ENCODE measurements around the gene USH2A.

USH2A gene

DNA sequence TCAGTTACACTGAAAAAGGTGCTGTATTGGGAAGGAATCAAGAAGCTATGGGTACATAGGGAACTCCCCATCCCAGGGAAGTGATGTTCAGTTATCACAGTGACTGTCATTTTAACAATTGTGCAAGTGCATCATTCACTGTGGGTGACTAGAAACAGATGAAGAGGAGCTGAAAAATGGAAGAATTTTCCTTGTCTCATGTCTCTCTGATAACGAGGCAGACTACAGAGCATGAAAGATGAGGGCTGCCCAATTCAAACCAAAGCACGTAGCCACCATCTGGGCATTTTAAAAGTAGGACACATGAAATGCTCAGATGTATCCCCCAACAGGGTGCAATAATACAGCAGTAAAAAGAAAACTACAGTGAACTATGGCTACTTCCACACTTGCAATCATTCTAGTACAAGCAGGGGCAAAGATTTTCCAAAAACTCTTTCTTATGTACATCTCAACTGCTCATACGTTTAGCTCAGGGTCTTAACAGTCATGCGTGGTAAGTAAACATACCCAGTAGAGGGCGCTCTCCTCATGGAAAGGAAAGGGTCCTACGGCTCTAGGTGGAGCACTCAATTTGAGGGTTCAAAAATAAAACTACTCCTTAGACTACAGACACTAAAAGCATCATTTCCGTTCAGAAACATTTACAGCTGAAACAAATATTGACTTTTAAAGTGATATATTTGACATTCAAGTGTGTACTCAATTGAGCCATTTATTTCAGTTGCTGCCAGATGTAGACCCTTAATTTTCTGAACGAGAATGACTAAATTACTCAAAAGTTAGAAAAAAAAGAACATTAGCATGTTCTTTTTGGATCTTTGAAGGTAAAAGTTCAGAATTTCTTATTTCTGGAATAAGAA, 713.0 kb downstream of the USH2A start:
- peak; percentile 36 for DNase-seq (ENCODE audit: low spot score)

DNA sequence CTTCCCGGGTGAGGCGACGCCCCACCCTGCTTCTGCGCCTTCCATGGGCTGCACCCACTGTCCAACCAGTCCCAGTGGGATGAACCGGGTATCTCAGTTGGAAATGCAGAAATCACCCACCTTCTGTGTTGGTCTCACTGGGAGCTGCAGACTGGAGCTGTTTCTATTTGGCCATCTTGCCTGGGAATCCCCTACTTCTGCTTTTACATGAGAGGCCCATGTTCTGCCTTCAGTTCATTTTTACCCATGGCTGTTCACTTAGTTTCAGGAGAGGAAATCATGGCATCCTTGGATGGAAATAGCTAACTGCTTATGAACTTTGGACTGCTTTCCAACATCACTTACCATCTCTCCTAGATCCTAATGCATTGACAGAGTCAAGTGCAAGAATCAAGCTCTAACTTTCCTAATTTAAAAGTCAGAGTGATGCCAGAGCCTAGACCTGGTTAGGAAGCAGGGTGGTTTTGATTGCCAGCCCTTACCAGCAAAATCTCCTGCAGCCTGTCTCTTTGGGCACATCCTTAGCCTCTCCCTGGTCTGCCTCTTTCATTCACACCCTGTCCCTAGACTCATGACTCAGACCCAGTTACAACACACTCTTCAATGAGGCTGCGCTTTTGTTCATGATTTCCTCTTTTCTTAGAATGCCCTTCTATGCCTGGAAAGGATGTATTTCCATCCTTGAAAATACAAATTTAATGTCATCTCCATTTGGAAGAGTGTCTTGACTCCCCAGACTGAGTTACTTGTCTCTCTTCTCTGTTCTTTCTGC, 719.0 kb downstream of the USH2A start:
- peak; percentile 7 for DNase-seq (ENCODE audit: low spot score)

GRCh38 chr1:215682232-215682631, 741.0 kb downstream of the USH2A start:
- DNase-seq (ENCODE audit: low spot score), result no peak

DNA sequence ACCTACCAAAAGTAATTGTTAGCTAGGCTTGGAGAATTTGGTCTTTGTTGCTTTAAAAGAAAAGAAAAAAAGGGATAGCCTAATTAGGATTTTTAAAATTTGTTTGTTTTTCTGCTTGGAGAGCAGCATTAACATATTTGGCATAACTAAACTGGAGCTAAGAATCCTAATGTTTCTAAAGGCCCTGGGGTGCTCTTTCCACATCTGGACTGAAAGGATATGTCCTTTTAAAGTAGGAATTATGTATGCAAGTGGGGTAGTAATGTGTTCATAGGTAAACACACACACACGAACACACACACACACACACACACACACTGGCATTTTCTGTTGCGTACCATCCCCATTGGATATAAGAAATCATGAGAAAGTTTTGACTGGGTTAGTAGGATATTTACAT, 742.2 kb downstream of the USH2A start:
- no peak for DNase-seq (ENCODE audit: low spot score)

- DNase-seq (ENCODE audit: low spot score), result no peak
Observed at GRCh38 chr1:215679231-215679630, 744.0 kb downstream of the USH2A start.

- DNase-seq (ENCODE audit: low spot score), result no peak
Observed at GRCh38 chr1:215677112-215677511, 746.1 kb downstream of the USH2A start.

DNA sequence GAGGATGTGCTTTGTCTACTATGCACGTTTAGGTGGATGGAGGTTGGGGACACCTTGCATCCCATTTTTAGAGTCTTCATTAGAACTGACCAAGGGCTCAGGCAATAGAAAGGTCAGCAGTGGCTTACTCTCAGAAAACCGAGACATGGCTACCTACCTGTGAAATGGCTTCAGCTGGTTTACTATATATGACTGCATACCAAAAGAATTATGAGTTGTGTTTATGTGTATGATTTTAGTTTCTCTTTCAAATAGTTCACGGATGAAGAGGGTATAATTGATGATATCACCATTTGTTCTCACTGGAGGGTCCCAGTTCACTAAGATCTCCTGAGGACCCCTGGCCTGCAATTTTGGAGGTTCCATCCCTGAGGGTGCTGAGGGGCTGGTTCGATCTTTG, 749.3 kb downstream of the USH2A start:
- DNase-seq (ENCODE audit: low spot score), result no peak

DNA sequence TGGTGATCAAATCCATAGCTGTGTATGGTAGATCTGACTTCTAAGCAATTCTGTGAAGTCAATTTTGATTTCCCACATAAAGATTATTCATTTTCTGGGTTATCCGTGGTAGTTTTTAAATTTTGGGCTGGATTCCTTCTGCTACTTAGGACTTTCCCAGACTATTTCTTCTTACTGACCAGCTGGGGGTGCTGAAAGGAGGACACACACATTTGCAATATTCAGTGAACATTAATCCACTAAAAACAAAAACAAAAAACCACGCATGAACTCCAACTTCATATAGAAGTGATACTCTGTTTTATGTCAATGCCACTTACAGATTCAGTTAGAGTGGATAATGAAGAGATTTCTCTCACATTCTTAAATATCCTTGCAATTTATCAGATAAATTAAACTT, 750.8 kb downstream of the USH2A start:
- DNase-seq (ENCODE audit: low spot score), result no peak

DNA sequence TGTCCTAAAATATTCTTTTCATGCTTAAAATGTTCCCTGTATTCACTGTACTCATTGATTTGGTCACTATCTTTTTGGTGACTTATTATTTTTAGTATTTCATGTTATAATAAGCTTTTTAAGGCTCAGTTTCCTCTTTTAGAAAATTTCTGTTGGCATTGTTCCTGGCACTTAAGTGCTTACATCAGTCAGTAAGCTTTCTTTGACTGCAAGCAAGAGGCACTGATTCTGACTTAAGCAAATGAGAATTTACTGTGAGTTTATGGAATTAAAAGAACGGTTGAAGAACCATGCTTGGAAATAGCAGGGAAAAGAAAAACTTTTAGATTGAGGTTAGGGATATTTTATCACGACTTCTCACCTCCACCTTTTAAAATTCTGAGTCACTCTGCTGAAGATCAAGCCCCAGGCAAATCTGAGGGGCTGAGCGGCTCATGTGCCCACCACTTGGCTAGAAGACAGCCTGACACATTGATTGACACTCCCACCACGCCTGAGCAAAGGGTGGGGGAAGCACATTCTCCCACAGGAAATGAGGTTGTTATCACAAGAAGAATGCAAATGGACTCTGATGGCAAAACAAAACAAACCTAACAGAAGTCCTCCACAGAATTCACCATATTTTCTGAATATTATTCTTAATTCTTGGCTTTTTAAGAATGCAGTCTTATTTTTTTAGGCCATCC, 753.3 kb downstream of the USH2A start:
- DNase-seq (ENCODE audit: low spot score), result no peak

DNA sequence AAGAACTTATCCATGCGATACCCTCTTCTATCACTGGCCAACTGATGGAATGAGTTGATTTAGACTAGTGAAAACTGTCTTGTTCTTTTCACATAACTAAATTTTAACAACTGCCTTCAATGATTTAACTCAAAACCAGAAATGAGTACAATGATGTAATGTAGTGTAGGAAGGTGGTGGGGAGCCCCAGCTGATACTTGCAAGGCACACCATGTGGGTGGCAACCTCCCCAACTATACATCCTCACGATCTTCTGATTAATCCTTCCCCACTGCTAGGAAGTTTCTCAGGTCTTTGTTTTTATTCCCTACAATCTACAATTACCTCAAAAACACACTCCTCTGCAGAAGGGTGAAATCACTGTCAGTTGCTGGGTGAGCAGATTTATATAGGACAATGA, 755.5 kb downstream of the USH2A start:
- DNase-seq (ENCODE audit: low spot score), result no peak

DNA sequence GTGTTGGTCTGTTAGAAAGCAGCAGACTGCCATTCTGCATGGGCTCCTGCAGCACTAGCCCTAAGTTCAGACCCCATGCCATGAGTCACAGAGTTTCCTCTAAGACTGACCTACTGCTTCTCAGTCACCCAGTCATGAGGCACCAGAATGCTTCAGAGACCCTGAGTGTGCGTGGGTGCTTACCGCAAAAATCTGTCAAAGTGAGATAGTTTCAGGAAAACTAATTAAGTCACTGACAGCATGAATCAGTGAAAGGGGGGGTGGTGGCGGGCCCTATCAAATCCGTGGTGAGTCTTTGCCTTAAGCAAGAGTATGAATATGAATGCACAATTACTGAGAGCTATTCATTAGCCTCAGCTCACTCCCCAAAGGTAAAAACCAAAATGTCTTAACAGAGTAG, 758.0 kb downstream of the USH2A start:
- no peak for DNase-seq (ENCODE audit: low spot score)

- DNase-seq (ENCODE audit: low spot score), result no peak
Observed at GRCh38 chr1:215661033-215661432, 762.2 kb downstream of the USH2A start.

GRCh38 chr1:215660259-215660658, 763.0 kb downstream of the USH2A start:
- DNase-seq (ENCODE audit: low spot score), result no peak

DNA sequence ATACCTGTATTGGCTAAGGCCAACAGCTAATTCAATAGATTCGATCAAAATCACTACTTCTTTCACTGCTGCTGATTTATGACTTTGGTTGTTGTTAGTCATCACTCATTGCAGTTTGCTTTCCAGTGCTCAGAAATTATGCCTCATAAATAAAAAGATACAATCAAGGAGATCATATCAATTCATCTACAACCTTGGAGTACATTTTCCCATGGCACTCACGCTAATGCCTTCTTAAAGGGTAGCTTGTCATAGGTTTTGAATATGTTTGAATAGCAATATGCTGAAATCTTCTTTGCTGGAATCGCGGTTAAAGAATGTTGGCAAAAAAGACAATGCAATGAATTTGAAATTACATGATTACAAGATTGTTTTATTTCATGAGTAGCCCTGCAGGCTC, 766.2 kb downstream of the USH2A start:
- no peak for DNase-seq (ENCODE audit: low spot score)

DNA sequence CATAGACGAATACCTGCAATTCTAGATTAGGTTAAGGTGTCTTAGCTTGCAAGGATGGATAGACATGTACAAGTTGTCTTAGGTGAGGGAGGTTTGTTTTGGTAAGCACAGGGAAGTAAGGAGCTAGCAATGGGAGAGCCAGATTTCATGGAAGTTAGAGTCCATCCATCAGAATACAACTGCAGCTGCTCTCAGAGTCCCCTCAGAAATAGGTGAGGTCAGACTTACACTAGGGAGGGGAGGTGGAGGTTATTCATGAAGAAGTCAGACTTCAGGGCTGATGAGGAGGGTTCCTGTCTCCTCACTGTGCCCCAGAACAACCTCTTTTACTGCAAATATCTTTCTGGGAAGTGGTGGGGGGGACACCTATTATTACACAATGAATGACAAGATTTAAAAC, 770.9 kb downstream of the USH2A start:
- DNase-seq (ENCODE audit: low spot score), result no peak

DNA sequence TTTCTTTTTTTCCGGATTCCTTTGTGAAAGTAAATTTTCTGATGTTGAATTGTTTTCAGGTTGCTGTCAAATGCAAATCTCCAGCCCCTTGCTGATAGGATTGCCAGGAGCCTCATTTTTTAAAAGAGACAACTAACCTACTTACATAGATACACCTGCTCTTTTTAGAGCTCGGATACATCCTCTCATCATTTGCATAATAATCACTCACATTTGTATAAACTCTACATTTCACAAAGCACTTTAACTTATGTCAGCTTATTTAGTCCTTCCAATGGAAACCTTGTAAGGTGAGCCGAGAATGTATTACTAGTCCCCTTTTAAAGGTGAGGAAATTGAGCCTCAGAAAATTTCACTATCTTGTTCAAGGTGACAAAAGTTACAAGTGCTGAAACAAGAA, 771.4 kb downstream of the USH2A start:
- no peak for DNase-seq (ENCODE audit: low spot score)

- DNase-seq (ENCODE audit: low spot score), result no peak
Observed at GRCh38 chr1:215650446-215651149, 772.6 kb downstream of the USH2A start.

DNA sequence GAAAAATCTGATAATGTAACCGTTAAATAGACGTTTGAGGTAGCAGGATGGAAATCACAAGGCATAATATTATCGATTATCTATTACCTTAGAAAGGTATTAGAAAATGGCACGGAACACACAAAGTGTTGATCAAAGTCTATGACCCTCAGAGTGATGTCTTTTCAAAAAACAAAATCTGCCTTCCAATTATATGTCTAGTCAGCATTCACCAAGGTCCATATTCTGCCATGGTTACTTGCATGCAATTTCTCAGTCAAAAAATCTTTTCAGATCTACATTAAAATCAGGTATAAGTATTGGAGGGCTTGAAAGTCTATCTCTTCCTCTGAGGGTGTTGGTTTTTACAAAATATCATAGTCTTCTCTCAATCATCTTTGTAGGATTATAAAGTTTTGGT, 774.3 kb downstream of the USH2A start:
- DNase-seq (ENCODE audit: low spot score), result no peak

- DNase-seq (ENCODE audit: low spot score), result no peak
Observed at GRCh38 chr1:215647738-215648137, 775.5 kb downstream of the USH2A start.

DNA sequence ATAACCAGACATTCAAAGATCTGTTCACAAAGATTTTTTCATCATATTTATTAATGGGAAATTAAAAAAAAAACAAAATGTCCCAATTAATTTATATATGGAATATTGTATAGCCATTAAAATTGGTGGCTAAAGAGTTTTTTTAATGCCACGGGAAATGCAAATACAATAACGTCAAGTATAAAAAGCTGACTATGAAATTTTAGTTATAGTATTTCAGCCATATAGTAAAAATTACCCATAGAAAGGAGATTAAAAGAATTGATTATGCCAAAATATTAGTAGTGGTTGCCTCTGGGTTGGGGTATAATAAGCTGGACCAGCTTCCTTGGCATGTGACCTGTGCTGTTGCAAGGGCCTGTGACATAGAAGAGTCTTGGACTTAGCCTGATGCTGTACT, 777.4 kb downstream of the USH2A start:
- DNase-seq (ENCODE audit: low spot score), result no peak

DNA sequence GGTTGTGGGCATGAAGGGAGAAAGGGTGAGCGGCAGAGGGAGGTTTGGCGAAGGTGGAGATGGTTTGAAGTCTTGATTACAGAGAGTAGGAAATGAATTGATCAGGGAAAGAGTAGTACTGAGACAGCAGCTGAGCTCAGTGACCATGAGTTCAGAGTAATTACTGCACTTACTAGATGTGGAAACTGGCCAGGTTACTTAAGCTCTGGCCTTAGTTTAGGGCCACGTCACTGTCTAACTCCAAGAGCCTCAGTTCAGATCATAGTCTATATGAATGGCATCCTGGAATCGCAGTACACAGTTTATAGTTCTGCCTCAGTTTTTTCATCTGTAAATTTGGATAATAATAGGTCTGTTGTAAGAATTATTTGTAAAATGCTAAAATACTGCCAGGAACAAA, 778.1 kb downstream of the USH2A start:
- no peak for DNase-seq (ENCODE audit: low spot score)

DNA sequence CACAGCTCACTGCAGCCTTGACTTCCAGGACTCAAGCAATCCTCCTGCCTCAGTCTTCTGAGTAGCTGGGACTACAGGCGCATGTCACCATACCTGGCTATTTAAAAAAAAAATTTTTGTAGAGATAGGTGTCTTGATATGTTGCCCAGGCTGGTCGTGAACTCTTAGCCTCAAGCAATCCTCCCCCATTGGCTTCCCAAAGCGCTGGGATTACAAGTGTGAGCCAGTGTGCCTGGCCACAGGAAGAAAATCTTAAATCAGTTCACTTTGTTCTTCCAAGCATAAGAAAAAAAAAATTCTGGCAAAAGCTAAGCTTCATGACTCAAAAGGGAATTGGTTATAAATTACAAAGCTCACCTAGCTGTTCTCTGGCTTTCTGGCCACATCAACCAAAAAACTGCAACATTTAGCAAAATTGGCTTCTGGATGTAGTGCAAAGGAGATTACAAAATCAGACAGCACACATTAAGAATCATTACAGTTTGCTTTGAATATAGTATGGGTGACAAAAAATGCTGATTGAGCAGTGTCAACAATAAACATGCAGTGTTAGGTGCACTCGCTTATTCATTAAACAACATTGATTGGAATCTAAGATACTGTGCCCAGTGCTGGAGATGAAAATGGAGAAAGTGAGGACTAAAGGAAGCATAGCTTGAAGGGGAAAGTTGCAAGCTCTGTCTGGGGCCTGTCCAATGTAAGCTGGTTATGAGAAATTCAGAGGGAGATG, 779.5 kb downstream of the USH2A start:
- no peak for DNase-seq (ENCODE audit: low spot score)
